ENCODE results near the gene RXRA.
A peak's percentile ranks its signal among the peaks of the same experiment; 100 is the strongest.

Gene RXRA

GRCh38 chr9:134437403-134438194 lies 111.3 kb downstream of the RXRA start:
- no peak for DNase-seq

GRCh38 chr9:134438195-134438788 lies 112.0 kb downstream of the RXRA start:
- no peak for DNase-seq

- DNase-seq: no peak
Observed at GRCh38 chr9:134439368-134439784, 113.1 kb downstream of the RXRA start.

- DNase-seq: no peak
Observed at GRCh38 chr9:134440636-134441226, 114.5 kb downstream of the RXRA start.

- DNase-seq: no peak
Observed at GRCh38 chr9:134441227-134442084, 115.2 kb downstream of the RXRA start.

- DNase-seq: no peak
Observed at GRCh38 chr9:134442085-134442474, 115.8 kb downstream of the RXRA start.

GRCh38 chr9:134442486-134443173 lies 116.4 kb downstream of the RXRA start:
- no peak for DNase-seq

GRCh38 chr9:134443174-134444037 lies 117.2 kb downstream of the RXRA start:
- peak; percentile 88 for DNase-seq

- DNase-seq: no peak
Observed at GRCh38 chr9:134444038-134444315, 117.7 kb downstream of the RXRA start.

- no peak for DNase-seq
Observed at GRCh38 chr9:134445000-134445399, 118.7 kb downstream of the RXRA start.

GRCh38 chr9:134449180-134449916 lies 123.1 kb downstream of the RXRA start:
- peak; percentile 79 for DNase-seq

GRCh38 chr9:134451700-134452458 lies 125.6 kb downstream of the RXRA start:
- DNase-seq: no peak

GRCh38 chr9:134452728-134453127 lies 126.5 kb downstream of the RXRA start:
- DNase-seq: no peak

GRCh38 chr9:134453776-134454475 lies 127.7 kb downstream of the RXRA start:
- DNase-seq: no peak

- no peak for DNase-seq
Observed at GRCh38 chr9:134454476-134454857, 128.2 kb downstream of the RXRA start.

GRCh38 chr9:134455021-134455471 lies 128.8 kb downstream of the RXRA start:
- DNase-seq: no peak

- no peak for DNase-seq
Observed at GRCh38 chr9:134455537-134455933, 129.3 kb downstream of the RXRA start.

- peak; percentile 72 for DNase-seq
Observed at GRCh38 chr9:134455934-134456755, 129.9 kb downstream of the RXRA start.
